KMS-11 (cell line): Measurements from ENCODE around the gene PLCZ1.

Experiments
- H2AFZ ChIP-seq: fragments of 200-600 bp; sonication (generic); 2 replicates; pipeline ENCODE4 v1.6.1; 2016; ENCODE audit warnings: antibody characterized with exemption, mixed run types, low read depth
- H3K27ac ChIP-seq: fragments of 200-600 bp; sonication (generic); 2 replicates; pipeline ENCODE4 v1.6.1; 2016; ENCODE audit warnings: mild to moderate bottlenecking, mixed run types
- H3K27me3 ChIP-seq: fragments of 200-600 bp; sonication (generic); 2 replicates; pipeline ENCODE4 v1.6.1; 2017; ENCODE audit warnings: mild to moderate bottlenecking, low read depth, mixed run types, moderate library complexity; ENCODE audit not compliant: insufficient read depth
- H3K36me3 ChIP-seq: fragments of 200-600 bp; sonication (generic); 2 replicates; pipeline ENCODE4 v1.6.1; 2017; ENCODE audit warnings: mild to moderate bottlenecking, mixed run types; ENCODE audit not compliant: insufficient read depth
- H3K4me1 ChIP-seq: fragments of 200-600 bp; sonication (generic); 2 replicates; pipeline ENCODE4 v1.6.1; 2016; ENCODE audit warnings: mild to moderate bottlenecking, low read depth, mixed run types; ENCODE audit not compliant: poor library complexity, severe bottlenecking
- H3K4me2 ChIP-seq: fragments of 200-600 bp; sonication (generic); 2 replicates; pipeline ENCODE4 v1.7.0; 2016; ENCODE audit warnings: mild to moderate bottlenecking, mixed run types
- H3K4me3 ChIP-seq: fragments of 200-600 bp; sonication (generic); IDR thresholded peaks from 2 replicates; pipeline ENCODE4 v1.6.1; 2017; ENCODE audit warnings: low read depth, low read length, mixed read lengths; ENCODE audit not compliant: insufficient read depth
- H3K79me2 ChIP-seq: fragments of 200-600 bp; sonication (generic); 2 replicates; pipeline ENCODE4 v1.6.1; 2016; ENCODE audit warnings: low read depth, mixed run types; ENCODE audit not compliant: insufficient read depth
- H3K9ac ChIP-seq: fragments of 200-600 bp; sonication (generic); 2 replicates; pipeline ENCODE4 v1.6.1; 2016; ENCODE audit warnings: mild to moderate bottlenecking, mixed run types
- H4K20me1 ChIP-seq: fragments of 200-600 bp; sonication (generic); 2 replicates; pipeline ENCODE4 v1.6.1; 2016; ENCODE audit warnings: mild to moderate bottlenecking, mixed run types; ENCODE audit not compliant: insufficient read depth
- TF ChIP-seq, protein P1 (sequence below): fragments of 200-600 bp; sonication (generic); conservative IDR thresholded peaks from 2 replicates; pipeline ENCODE4 v1.6.1; 2017; ENCODE audit warnings: low read depth, mild to moderate bottlenecking, antibody characterized with exemption, low read length, moderate library complexity, mixed read lengths

PLCZ1 gene

DNA sequence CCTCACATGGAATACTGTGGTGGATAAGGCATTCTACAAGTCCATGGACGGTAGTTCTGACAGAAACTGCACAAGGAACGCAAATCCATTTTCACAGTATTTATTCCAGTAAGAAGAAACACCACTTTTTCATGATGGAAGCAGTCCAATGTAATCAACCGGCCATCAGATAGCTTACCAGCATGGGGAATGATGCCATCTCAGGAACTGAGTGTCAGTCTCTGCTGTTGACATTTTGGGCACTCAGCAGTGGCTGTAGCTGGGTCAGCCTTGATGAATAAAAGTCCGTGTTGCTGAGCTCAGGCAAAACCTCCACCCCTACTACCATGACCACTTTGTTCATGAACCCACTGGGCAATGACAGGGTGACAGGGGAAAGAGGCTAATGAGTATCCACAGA is 103.4 kb downstream of the PLCZ1 start:
- TF ChIP-seq, protein P1, sequence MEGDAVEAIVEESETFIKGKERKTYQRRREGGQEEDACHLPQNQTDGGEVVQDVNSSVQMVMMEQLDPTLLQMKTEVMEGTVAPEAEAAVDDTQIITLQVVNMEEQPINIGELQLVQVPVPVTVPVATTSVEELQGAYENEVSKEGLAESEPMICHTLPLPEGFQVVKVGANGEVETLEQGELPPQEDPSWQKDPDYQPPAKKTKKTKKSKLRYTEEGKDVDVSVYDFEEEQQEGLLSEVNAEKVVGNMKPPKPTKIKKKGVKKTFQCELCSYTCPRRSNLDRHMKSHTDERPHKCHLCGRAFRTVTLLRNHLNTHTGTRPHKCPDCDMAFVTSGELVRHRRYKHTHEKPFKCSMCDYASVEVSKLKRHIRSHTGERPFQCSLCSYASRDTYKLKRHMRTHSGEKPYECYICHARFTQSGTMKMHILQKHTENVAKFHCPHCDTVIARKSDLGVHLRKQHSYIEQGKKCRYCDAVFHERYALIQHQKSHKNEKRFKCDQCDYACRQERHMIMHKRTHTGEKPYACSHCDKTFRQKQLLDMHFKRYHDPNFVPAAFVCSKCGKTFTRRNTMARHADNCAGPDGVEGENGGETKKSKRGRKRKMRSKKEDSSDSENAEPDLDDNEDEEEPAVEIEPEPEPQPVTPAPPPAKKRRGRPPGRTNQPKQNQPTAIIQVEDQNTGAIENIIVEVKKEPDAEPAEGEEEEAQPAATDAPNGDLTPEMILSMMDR = no peak
- H3K27me3 ChIP-seq = no peaks in the 10 kb centered on the region
- H3K4me3 ChIP-seq = no peak overlapping the region
- H2AFZ ChIP-seq = no peak overlapping the region
- H3K27ac ChIP-seq = no peak overlapping the region
- no peak overlapping the region for H3K4me2 ChIP-seq
- no peaks in the 10 kb centered on the region for H3K4me1 ChIP-seq
- H3K36me3 ChIP-seq = no peaks in the 10 kb centered on the region
- no peaks in the 10 kb centered on the region for H4K20me1 ChIP-seq
- H3K79me2 ChIP-seq = no peaks in the 10 kb centered on the region
- H3K9ac ChIP-seq = no peak overlapping the region
